Measurements from ENCODE around the gene DNAH12. TPM values are rescaled to one million over a fixed set of nuclear protein-coding genes. Genes with fewer than 3 reads are reported as not detected.
"Not testable (repeated sequence)": the region's sequence is repeated elsewhere in the genome, so short reads cannot be mapped to it uniquely, and the experiment has no call there.

Gene DNAH12
- total RNA-seq, 1 experiment from 2014 or later, result 0.07 TPM

DNA sequence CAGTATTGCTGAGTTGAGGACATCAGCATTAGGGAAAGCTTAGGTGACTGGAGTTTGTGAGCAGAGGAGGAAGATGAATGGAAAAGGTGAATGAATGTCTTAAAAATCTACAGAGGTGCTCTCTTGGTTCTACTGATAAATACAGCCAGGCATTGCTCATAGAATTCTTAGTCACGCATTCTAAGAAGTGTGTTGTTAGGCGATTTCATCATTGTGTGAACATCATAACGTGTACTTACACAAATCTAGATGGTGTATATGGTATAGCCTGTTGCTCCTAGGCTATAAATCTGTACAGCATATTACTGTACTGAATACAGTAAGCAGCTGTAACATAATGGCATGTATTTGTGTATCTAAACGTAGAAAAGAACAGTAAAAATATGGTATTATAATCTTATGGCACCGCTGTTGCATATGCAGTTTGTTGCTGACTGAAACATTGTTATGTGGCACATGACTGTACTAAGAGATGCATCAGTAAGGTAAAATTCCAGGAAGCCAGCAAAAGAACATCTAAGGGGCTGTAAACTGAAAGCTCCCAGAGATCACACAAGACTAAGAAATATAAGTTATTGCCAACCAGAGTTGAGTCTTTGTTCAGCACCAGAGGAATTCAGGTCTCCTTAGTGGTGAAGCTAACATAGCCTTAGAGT lies 208.7 kb downstream of the DNAH12 start:
- Histone ChIP-seq H2AFZ (ENCODE audit: low read length) (no peak overlapping the region), H3K9me2 (replicated peaks; ENCODE audit: low read length) (no peaks in the 10 kb centered on the region), H3K9ac (ENCODE audit: low read length) (no peak overlapping the region), H4K20me1 (ENCODE audit: low read length) (no peaks in the 10 kb centered on the region), H3K79me2 (ENCODE audit: low read length) (no peaks in the 10 kb centered on the region), H3F3A (ENCODE audit: low read length, unreplicated experiment) (no peaks in the 10 kb centered on the region), H3K4me3 (ENCODE audit: low read length) (no peak overlapping the region), H3K4me2 (ENCODE audit: low read length) (no peak overlapping the region), H3K36me3 (ENCODE audit: low read depth, low read length) (no peaks in the 10 kb centered on the region), H3K27me3 (ENCODE audit: low read length) (peaks cover 22% of the 10 kb centered on the region), H3K4me1 (ENCODE audit: insufficient read depth, low read length) (no peaks in the 10 kb centered on the region), H3K27ac (ENCODE audit: low read length) (no peak overlapping the region), H3K9me3 (ENCODE audit: low read length) (no peaks in the 10 kb centered on the region)
- ChIA-PET POLR2A (ENCODE audit: unreplicated experiment) (interaction anchor here (0.6 kb wide), 1 partner anchor 199 kb away, joined by 4 read pairs; no protein-coding TSS in a partner anchor), CTCF (interaction anchor here (0.6 kb wide), 1 partner anchor 32 kb away, joined by 13 read pairs; no protein-coding TSS in a partner anchor)
- ATAC-seq (peak; percentile 18; the same call in 1 of the 2 replicates), DNase-seq (no peak)
- TF ChIP-seq EZH2phosphoT487 (IDR thresholded peaks at IDR 0.05; ENCODE audit: borderline replicate concordance, low read length), result no peak
- no peak for TF ChIP-seq EZH2 (IDR thresholded peaks at IDR 0.05; ENCODE audit: low read length, unreplicated experiment)
- TF ChIP-seq, protein P1, sequence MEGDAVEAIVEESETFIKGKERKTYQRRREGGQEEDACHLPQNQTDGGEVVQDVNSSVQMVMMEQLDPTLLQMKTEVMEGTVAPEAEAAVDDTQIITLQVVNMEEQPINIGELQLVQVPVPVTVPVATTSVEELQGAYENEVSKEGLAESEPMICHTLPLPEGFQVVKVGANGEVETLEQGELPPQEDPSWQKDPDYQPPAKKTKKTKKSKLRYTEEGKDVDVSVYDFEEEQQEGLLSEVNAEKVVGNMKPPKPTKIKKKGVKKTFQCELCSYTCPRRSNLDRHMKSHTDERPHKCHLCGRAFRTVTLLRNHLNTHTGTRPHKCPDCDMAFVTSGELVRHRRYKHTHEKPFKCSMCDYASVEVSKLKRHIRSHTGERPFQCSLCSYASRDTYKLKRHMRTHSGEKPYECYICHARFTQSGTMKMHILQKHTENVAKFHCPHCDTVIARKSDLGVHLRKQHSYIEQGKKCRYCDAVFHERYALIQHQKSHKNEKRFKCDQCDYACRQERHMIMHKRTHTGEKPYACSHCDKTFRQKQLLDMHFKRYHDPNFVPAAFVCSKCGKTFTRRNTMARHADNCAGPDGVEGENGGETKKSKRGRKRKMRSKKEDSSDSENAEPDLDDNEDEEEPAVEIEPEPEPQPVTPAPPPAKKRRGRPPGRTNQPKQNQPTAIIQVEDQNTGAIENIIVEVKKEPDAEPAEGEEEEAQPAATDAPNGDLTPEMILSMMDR (conservative IDR thresholded peaks at IDR 0.05; ENCODE audit: low read depth, low read length), result no peak
- BruUV-seq (replicated peaks), result no TSS peak
- intact Hi-C loops (cut with micrococcal nuclease), result no loop called here

DNA sequence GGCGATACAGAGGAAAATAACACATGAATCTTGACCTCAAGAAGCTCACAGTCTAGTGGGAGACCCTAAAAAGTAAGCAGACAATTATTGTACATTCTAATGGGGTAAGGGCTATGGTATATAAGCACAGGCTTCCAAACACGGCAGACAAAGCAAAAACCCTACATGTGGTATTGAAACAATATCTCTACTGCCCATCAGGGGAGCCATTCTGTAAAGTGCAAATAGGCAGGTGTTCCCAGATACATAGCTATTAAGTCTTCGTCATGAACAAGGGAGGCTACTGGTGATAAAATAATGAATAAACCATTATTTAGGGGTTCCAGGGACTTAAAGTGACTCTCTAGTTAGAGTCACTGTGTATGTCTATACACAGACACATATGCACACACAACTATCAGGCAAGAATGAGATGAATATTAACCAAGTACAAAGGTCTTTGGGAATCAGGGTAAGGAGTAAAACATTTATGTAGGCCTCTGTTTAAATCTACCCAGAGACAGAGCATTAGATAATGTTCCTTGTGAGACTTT lies 213.0 kb downstream of the DNAH12 start:
- H3K4me1 ChIP-seq (ENCODE audit: insufficient read depth, low read length), result no peaks in the 10 kb centered on the region
- H2AFZ ChIP-seq (ENCODE audit: low read length), result no peak overlapping the region
- peaks cover 14% of the 10 kb centered on the region; the same call in 1 of the 2 replicates for H3K27me3 ChIP-seq (ENCODE audit: low read length)
- H3K4me2 ChIP-seq (ENCODE audit: low read length), result no peak overlapping the region
- H3K9me3 ChIP-seq (ENCODE audit: low read length), result no peaks in the 10 kb centered on the region
- no peak overlapping the region for H3K4me3 ChIP-seq (ENCODE audit: low read length)
- no peaks in the 10 kb centered on the region for H3F3A ChIP-seq (ENCODE audit: low read length, unreplicated experiment)
- TF ChIP-seq, protein P1 (conservative IDR thresholded peaks at IDR 0.05; ENCODE audit: low read depth, low read length), result peak; percentile 33; the same call in 1 of the 2 replicates
- TF ChIP-seq EZH2 (IDR thresholded peaks at IDR 0.05; ENCODE audit: low read length, unreplicated experiment), result no peak
- CTCF ChIA-PET, result no interaction called here
- H4K20me1 ChIP-seq (ENCODE audit: low read length), result no peaks in the 10 kb centered on the region
- no peak overlapping the region for H3K27ac ChIP-seq (ENCODE audit: low read length)
- DNase-seq, result no peak
- no peaks in the 10 kb centered on the region for H3K79me2 ChIP-seq (ENCODE audit: low read length)
- H3K36me3 ChIP-seq (ENCODE audit: low read depth, low read length), result no peaks in the 10 kb centered on the region
- H3K9ac ChIP-seq (ENCODE audit: low read length), result no peak overlapping the region
- no TSS peak for BruUV-seq (replicated peaks)
- no peaks in the 10 kb centered on the region for H3K9me2 ChIP-seq (replicated peaks; ENCODE audit: low read length)
- intact Hi-C loops (cut with micrococcal nuclease), result no loop called here
- POLR2A ChIA-PET (ENCODE audit: unreplicated experiment), result interaction anchor here (0.7 kb wide), 1 partner anchor 60 kb away, joined by 14 read pairs; no protein-coding TSS in a partner anchor
- 0 out of 2 replicates have a peak, but pooled peaks have one; percentile 45 for ATAC-seq

DNA sequence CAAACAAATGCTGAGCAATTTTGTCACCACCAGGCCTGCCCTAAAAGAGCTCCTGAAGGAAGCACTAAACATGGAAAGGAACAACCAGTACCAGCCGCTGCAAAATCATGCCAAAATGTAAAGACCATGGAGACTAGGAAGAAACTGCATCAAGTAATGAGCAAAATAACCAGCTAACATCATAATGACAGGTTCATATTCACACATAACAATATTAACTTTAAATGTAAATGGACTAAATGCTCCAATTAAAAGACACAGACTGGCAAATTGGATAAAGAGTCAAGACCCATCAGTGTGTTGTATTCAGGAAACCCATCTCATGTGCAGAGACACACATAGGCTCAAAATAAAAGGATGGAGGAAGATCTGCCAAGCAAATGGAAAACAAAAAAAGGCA lies 217.6 kb downstream of the DNAH12 start:
- H3K9ac ChIP-seq (ENCODE audit: low read length); H3K9me2 ChIP-seq (replicated peaks; ENCODE audit: low read length); H3K4me3 ChIP-seq (ENCODE audit: low read length); CTCF ChIA-PET; H2AFZ ChIP-seq (ENCODE audit: low read length); H4K20me1 ChIP-seq (ENCODE audit: low read length); ATAC-seq; H3K4me1 ChIP-seq (ENCODE audit: insufficient read depth, low read length); H3K36me3 ChIP-seq (ENCODE audit: low read depth, low read length); H3K79me2 ChIP-seq (ENCODE audit: low read length); DNase-seq; BruUV-seq (replicated peaks); intact Hi-C loops (cut with micrococcal nuclease); H3F3A ChIP-seq (ENCODE audit: low read length, unreplicated experiment); H3K27me3 ChIP-seq (ENCODE audit: low read length); H3K9me3 ChIP-seq (ENCODE audit: low read length); POLR2A ChIA-PET (ENCODE audit: unreplicated experiment); H3K27ac ChIP-seq (ENCODE audit: low read length); H3K4me2 ChIP-seq (ENCODE audit: low read length): not testable (repeated sequence)
